Neural crest cell (in vitro differentiated cells): Measurements from ENCODE around the gene SLC43A1. TPM values are rescaled to one million over a fixed set of nuclear protein-coding genes. Genes with fewer than 3 reads are reported as not detected.

ENCODE experiments used
- DNase-seq: peaks from one replicate; pipeline ENCODE4 v3.0.0; 2021; ENCODE audit warnings: low read depth, mixed read lengths, low spot score
- H3K27ac Mint-ChIP-seq: one replicate; pipeline ENCODE4 v1.8.0; 2021; ENCODE audit warnings: mild to moderate bottlenecking, mixed read lengths; ENCODE audit not compliant: unreplicated experiment
- H3K27me3 Mint-ChIP-seq: 2 replicates; pipeline ENCODE4 v1.8.0; 2021; ENCODE audit warnings: low read depth, mild to moderate bottlenecking, mixed read lengths
- H3K36me3 Mint-ChIP-seq: 2 replicates; pipeline ENCODE4 v1.8.0; 2021; ENCODE audit warnings: low read depth, mild to moderate bottlenecking, mixed read lengths
- H3K4me1 Mint-ChIP-seq: 2 replicates; pipeline ENCODE4 v1.8.0; 2021; ENCODE audit warnings: mixed read lengths
- H3K4me3 Mint-ChIP-seq: one replicate; pipeline ENCODE4 v1.8.0; 2021; ENCODE audit warnings: mild to moderate bottlenecking, mixed read lengths
- H3K9me3 Mint-ChIP-seq: 2 replicates; pipeline ENCODE4 v1.8.0; 2021; ENCODE audit warnings: mixed read lengths
- total RNA-seq: library from RNA; stranded (reverse); gene quantifications from 2 replicates; pipeline ENCODE4 v1.2.1, GENCODE V29; 2021
- TF ChIP-seq, protein P1 (sequence below): fragments of 200-600 bp; sonication (generic); conservative IDR thresholded peaks from 2 replicates; pipeline ENCODE4 v1.5.0; 2021; ENCODE audit warnings: antibody characterized with exemption, mild to moderate bottlenecking

SLC43A1 gene
- total RNA-seq, 1 donor from 2014 or later, result 4.5 TPM

DNA sequence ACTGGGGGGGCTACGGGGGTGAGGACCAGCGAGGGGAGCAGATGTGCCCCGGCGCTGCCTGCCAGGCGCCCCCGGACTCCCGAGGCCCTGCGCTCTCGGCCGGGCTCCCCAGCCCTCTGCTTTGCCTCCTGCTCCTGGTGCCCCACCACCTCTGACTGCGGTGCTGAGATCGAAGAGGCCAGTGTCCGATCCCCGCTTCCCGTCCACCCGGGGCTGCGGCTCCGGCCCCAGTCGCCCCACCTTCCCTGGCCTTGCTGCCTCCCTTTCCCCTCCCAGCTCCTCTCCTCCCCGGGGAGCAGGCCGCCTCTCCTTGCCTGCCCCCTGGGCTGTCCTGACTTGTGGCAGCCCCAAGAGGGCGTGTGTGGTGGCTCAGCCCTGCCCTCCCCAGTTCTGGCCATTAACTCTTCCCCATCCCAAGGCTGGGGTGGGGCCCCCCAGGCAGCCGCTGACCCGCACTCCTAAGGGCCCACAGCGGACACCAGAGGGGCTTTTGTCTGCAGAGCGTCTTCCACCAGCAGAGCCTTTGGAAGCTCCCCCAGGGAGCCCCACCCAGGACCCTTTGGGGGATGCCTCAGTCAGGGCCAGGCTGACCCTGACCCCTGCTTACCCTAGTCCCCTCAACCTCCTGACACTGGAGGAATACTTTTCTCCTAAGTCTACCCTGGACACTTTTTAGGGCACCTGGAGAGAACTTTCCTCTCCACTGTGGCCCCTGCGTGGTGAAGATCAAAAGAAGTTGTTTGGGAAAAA lies 38.6 kb downstream of the SLC43A1 start:
- no peak for DNase-seq
- Mint-ChIP-seq H3K4me3 (peak overlapping the region; percentile 54), H3K27me3 (peaks cover 97% of the 10 kb centered on the region), H3K4me1 (peaks cover 25% of the 10 kb centered on the region), H3K9me3 (no peaks in the 10 kb centered on the region), H3K36me3 (no peaks in the 10 kb centered on the region), H3K27ac (no peak overlapping the region)
- TF ChIP-seq, protein P1, sequence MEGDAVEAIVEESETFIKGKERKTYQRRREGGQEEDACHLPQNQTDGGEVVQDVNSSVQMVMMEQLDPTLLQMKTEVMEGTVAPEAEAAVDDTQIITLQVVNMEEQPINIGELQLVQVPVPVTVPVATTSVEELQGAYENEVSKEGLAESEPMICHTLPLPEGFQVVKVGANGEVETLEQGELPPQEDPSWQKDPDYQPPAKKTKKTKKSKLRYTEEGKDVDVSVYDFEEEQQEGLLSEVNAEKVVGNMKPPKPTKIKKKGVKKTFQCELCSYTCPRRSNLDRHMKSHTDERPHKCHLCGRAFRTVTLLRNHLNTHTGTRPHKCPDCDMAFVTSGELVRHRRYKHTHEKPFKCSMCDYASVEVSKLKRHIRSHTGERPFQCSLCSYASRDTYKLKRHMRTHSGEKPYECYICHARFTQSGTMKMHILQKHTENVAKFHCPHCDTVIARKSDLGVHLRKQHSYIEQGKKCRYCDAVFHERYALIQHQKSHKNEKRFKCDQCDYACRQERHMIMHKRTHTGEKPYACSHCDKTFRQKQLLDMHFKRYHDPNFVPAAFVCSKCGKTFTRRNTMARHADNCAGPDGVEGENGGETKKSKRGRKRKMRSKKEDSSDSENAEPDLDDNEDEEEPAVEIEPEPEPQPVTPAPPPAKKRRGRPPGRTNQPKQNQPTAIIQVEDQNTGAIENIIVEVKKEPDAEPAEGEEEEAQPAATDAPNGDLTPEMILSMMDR, result peak; percentile 42

DNA sequence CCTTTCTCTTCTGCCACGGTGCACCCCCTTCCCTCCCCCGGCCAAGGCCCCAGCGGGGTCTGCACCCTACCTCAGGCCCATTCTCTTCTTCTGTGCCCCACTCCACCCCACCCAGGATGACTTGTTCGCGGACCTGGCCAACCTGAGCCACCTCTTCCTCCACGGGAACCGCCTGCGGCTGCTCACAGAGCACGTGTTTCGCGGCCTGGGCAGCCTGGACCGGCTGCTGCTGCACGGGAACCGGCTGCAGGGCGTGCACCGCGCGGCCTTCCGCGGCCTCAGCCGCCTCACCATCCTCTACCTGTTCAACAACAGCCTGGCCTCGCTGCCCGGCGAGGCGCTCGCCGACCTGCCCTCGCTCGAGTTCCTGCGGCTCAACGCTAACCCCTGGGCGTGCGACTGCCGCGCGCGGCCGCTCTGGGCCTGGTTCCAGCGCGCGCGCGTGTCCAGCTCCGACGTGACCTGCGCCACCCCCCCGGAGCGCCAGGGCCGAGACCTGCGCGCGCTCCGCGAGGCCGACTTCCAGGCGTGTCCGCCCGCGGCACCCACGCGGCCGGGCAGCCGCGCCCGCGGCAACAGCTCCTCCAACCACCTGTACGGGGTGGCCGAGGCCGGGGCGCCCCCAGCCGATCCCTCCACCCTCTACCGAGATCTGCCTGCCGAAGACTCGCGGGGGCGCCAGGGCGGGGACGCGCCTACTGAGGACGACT lies 39.3 kb downstream of the SLC43A1 start:
- Mint-ChIP-seq H3K4me3 (peak overlapping the region; percentile 65), H3K27me3 (peaks cover 94% of the 10 kb centered on the region), H3K4me1 (peaks cover 19% of the 10 kb centered on the region), H3K27ac (no peak overlapping the region), H3K9me3 (no peaks in the 10 kb centered on the region), H3K36me3 (no peaks in the 10 kb centered on the region)
- DNase-seq, result no peak
- TF ChIP-seq, protein P1, result no peak

DNA sequence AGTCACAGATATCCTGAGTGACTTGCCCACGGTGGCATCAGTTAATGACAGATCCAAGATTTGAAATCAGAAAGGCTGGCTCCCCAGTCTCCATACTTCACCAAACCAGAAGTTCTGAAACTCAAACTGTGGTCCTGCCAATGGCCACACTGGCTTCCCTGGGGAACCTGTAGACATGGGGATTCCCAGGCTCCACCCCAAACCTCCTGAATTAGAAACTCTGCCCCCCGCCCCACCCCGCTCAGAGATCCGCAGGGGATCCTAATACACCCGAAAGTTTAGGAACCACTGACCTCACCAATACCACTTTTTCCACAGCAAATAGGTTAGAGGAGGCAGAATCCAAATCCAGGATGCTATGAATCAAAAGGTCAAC lies 39.8 kb downstream of the SLC43A1 start:
- peaks cover 90% of the 10 kb centered on the region for H3K27me3 Mint-ChIP-seq
- no peak for DNase-seq
- H3K36me3 Mint-ChIP-seq, result no peaks in the 10 kb centered on the region
- TF ChIP-seq, protein P1, result no peak
- peaks cover 15% of the 10 kb centered on the region for H3K4me1 Mint-ChIP-seq
- no peak overlapping the region for H3K27ac Mint-ChIP-seq
- H3K9me3 Mint-ChIP-seq, result no peaks in the 10 kb centered on the region
- peak overlapping the region; percentile 65 for H3K4me3 Mint-ChIP-seq

DNA sequence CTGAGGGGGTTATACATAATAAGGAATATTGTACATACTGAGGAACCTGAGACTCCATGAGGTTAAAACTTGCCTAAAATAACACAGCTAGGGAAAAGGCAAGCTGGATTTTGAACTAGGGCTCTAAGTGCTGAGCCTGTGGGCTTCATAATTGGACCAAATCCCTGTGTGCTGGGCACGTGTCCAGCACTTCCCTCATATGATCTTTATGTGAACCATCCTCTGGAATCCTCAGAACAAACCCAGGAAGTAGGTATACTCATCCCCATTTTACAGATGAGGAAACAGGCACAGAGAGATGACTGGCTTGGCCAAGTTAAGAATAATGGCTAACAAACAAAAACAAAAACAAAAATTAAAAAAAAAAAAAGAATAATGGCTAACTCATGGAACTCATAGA lies 40.3 kb downstream of the SLC43A1 start:
- H3K36me3 Mint-ChIP-seq, result no peaks in the 10 kb centered on the region
- TF ChIP-seq, protein P1, result no peak
- no peak overlapping the region for H3K27ac Mint-ChIP-seq
- peaks cover 86% of the 10 kb centered on the region for H3K27me3 Mint-ChIP-seq
- H3K4me1 Mint-ChIP-seq, result peaks cover 13% of the 10 kb centered on the region
- H3K4me3 Mint-ChIP-seq, result peak overlapping the region; percentile 65
- no peaks in the 10 kb centered on the region for H3K9me3 Mint-ChIP-seq
- no peak for DNase-seq

DNA sequence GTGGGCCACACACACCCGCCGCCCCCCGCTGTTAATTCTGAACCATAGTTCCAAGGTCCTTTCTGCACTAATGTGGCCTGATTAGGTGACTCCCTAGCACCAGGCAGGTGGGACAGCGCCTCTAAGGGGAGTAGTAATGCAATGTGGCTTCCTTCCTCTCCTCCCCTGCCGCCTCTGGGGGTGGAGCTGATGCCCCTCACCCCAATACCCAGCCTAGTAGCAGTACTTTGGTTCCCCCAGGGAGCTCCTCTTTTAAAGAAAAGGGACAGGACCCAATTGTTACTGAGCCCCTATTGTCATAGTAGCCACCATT lies 40.7 kb downstream of the SLC43A1 start:
- no peak overlapping the region for H3K4me3 Mint-ChIP-seq
- peaks cover 11% of the 10 kb centered on the region for H3K4me1 Mint-ChIP-seq
- peaks cover 85% of the 10 kb centered on the region for H3K27me3 Mint-ChIP-seq
- no peaks in the 10 kb centered on the region for H3K36me3 Mint-ChIP-seq
- no peak for DNase-seq
- H3K9me3 Mint-ChIP-seq, result no peaks in the 10 kb centered on the region
- TF ChIP-seq, protein P1, result no peak
- H3K27ac Mint-ChIP-seq, result no peak overlapping the region
